Caco-2 (cell line): Measurements from ENCODE around the gene PRRT4. TPM values are rescaled to one million over a fixed set of nuclear protein-coding genes. Genes with fewer than 3 reads are reported as not detected.

Experiments used
- BruUV-seq: library from RNA; stranded (reverse); fragments of 400-500 nt; replicated peaks from 2 replicates; lab custom pipeline; 2021; lab: Mats Ljungman, UMichigan
- CTCF ChIA-PET: fragments of 300-600 bp; sonication (Branson Sonifier 250); formaldehyde crosslinking; loops from one replicate; lab custom pipeline; 2022; ENCODE audit warnings: antibody characterized with exemption; lab: Charles Lee
- POLR2A ChIA-PET: fragments of 300-600 bp; sonication (Branson Sonifier 250); formaldehyde crosslinking; loops from one replicate; lab custom pipeline; 2022; ENCODE audit warnings: antibody characterized with exemption; lab: Charles Lee
- DNase-seq, 2 experiments: peaks; one replicate each; pipeline versions ENCODE4 v3.0.0 to v3.0.0-alpha.2; 2020 to 2022
- H3K27me3 ChIP-seq: replicated peaks from 2 replicates; pipeline ENCODE4 v1.6.0; 2011; ENCODE audit warnings: low read length; ENCODE audit not compliant: control insufficient read depth, insufficient read depth
- H3K36me3 ChIP-seq: 2 replicates; pipeline ENCODE4 v1.5.1; 2011; ENCODE audit warnings: low read length; ENCODE audit not compliant: control insufficient read depth, insufficient read depth
- H3K4me1 ChIP-seq: fragments of 250-450 bp; sonication (Bioruptor Pico); 2 replicates; pipeline ENCODE4 v1.5.1; 2020; ENCODE audit warnings: mild to moderate bottlenecking
- H3K4me3 ChIP-seq: 2 replicates; pipeline ENCODE4 v1.5.1; 2011; ENCODE audit warnings: low read depth, mild to moderate bottlenecking, control low read depth, low read length
- H3K9me3 ChIP-seq: fragments of 250-450 bp; sonication (Bioruptor Pico); 2 replicates; pipeline ENCODE4 v1.5.1; 2020; ENCODE audit warnings: mild to moderate bottlenecking, moderate library complexity
- H3K27ac Mint-ChIP-seq: one replicate; pipeline ENCODE4 v1.8.0; 2022; ENCODE audit warnings: mixed read lengths; ENCODE audit not compliant: unreplicated experiment
- H3K27me3 Mint-ChIP-seq: one replicate; pipeline ENCODE4 v1.8.0; 2022; ENCODE audit warnings: mixed read lengths; ENCODE audit not compliant: insufficient read depth, unreplicated experiment
- H3K36me3 Mint-ChIP-seq: one replicate; pipeline ENCODE4 v1.8.0; 2022; ENCODE audit warnings: mild to moderate bottlenecking, mixed read lengths; ENCODE audit not compliant: insufficient read depth, unreplicated experiment
- H3K4me1 Mint-ChIP-seq: one replicate; pipeline ENCODE4 v1.8.0; 2022; ENCODE audit warnings: low read depth, mixed read lengths; ENCODE audit not compliant: unreplicated experiment
- H3K4me3 Mint-ChIP-seq: one replicate; pipeline ENCODE4 v1.8.0; 2022; ENCODE audit warnings: mild to moderate bottlenecking, moderate library complexity, mixed read lengths; ENCODE audit not compliant: unreplicated experiment
- H3K9me3 Mint-ChIP-seq: one replicate; pipeline ENCODE4 v1.8.0; 2022; ENCODE audit warnings: mixed read lengths; ENCODE audit not compliant: unreplicated experiment
- CTCF ChIP-seq, 2 experiments: fragments of 200-600 bp in 1 of 2; IDR thresholded peaks; 1 replicate in 1 of 2; 2 replicates in 1 of 2; pipeline versions ENCODE4 v1.5.1 to v1.8.0; 2011 to 2022; ENCODE audit warnings: antibody characterized with exemption in 1 of 2, control low read depth in 1 of 2, inconsistent platforms in 1 of 2, low read depth in 1 of 2, low read length in 1 of 2, mild to moderate bottlenecking in 1 of 2, moderate library complexity in 1 of 2; ENCODE audit not compliant: insufficient read depth in 1 of 2, severe bottlenecking in 1 of 2, unreplicated experiment in 1 of 2
- intact Hi-C: fragments of 100-400 bp; cut with micrococcal nuclease; formaldehyde crosslinking; loops from one replicate; pipeline ENCODE4 v1.10.0; 2022; ENCODE audit not compliant: unreplicated experiment
- total RNA-seq: library from RNA; stranded (reverse); gene quantifications from 2 replicates; pipeline ENCODE4 v1.2.3, GENCODE V29; 2022

PRRT4 gene
- total RNA-seq, 1 experiment from 2014 or later = 0.43 TPM

DNA sequence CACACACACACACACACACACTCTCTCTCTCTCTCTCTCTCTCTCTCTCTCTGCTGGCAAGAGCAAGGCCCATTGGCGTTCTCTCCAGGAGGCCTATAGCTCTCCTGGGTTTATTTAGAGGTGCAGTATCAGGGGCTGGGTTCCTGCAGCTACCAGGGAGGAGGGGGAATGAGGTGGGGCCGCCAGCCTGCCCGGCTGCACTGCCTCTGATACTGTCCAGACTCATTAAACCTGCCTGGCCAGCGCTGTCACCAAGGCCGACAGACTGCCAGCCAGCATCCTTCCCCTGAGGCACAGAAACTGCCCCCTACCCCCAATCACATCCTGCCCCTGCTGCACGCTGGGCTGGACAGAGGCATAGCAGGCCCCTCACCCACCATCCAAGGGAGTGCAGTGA is 4.3 kb downstream of the PRRT4 start:
- intact Hi-C loops = no loop called here
- H3K4me1 ChIP-seq = 0 out of 2 replicates have a peak, but pooled peaks cover 8% of the 10 kb centered on the region
- H3K9me3 Mint-ChIP-seq = no peaks in the 10 kb centered on the region
- H3K4me3 ChIP-seq = no peak overlapping the region
- TF ChIP-seq CTCF (IDR thresholded peaks at IDR 0.05; ENCODE audit: insufficient read depth in 1 of 2, low read depth in 1 of 2, low read length in 1 of 2, severe bottlenecking in 1 of 2, unreplicated experiment in 1 of 2) = no peak
- H3K4me3 Mint-ChIP-seq = no peak overlapping the region
- H3K27me3 ChIP-seq = no peaks in the 10 kb centered on the region
- H3K36me3 Mint-ChIP-seq = peaks cover 7% of the 10 kb centered on the region
- no TSS peak for BruUV-seq
- DNase-seq = no peak
- POLR2A ChIA-PET = no interaction called here
- no peaks in the 10 kb centered on the region for H3K36me3 ChIP-seq
- H3K9me3 ChIP-seq = no peaks in the 10 kb centered on the region
- H3K27me3 Mint-ChIP-seq = peaks cover 13% of the 10 kb centered on the region
- CTCF ChIA-PET = interaction anchor here (1.9 kb wide), 1 partner anchor 10 kb away, joined by 7 read pairs; no protein-coding TSS in a partner anchor
- no peaks in the 10 kb centered on the region for H3K4me1 Mint-ChIP-seq
- no peak overlapping the region for H3K27ac Mint-ChIP-seq

DNA sequence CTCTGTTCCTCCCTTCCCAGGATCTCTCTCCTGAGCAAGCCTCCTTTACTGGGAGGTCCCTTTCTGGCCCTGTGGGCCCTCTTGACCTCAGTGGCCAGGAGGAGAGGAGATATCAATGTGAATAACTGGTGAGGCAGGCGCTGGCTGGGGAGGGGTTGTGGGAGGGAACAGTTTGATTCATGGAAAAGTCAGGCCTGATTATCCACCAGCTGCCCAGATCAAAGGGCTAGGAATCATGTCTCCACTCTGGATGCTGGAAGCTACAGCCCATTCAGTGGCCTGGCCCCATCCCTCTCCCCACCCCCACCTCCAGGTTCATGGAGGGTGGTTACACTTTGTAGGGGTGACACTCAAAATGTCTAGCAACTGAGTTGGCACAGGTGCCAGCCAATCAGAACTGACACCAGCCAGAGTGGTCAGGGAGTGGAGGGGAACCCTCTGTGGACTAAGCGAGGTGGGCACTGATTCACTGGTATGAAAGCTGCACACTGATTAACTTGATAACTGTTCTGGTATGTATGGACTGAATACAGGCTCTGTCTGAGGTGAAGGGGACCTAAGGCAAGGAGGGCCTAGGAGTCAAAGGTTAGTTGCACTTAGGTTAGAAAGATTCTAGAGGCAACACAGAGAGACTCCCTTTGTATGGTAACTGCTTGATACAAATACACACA is 4.8 kb downstream of the PRRT4 start:
- Mint-ChIP-seq H3K36me3 (peaks cover 7% of the 10 kb centered on the region), H3K9me3 (no peaks in the 10 kb centered on the region), H3K4me1 (no peaks in the 10 kb centered on the region), H3K4me3 (no peak overlapping the region), H3K27me3 (peaks cover 8% of the 10 kb centered on the region), H3K27ac (no peak overlapping the region)
- no peak for DNase-seq
- Histone ChIP-seq H3K27me3 (no peaks in the 10 kb centered on the region), H3K4me3 (no peak overlapping the region), H3K9me3 (no peaks in the 10 kb centered on the region), H3K4me1 (0 out of 2 replicates have a peak, but pooled peaks cover 8% of the 10 kb centered on the region), H3K36me3 (no peaks in the 10 kb centered on the region)
- BruUV-seq = no TSS peak
- POLR2A ChIA-PET = no interaction called here
- CTCF ChIA-PET = interaction anchor here (0.5 to 1.9 kb wide), 3 partner anchors 9 to 43 kb away, joined by 3 to 7 read pairs (median 3); no protein-coding TSS in a partner anchor
- intact Hi-C loops = no loop called here
- TF ChIP-seq CTCF (IDR thresholded peaks at IDR 0.05; ENCODE audit: insufficient read depth in 1 of 2, low read depth in 1 of 2, low read length in 1 of 2, severe bottlenecking in 1 of 2, unreplicated experiment in 1 of 2) = no peak

DNA sequence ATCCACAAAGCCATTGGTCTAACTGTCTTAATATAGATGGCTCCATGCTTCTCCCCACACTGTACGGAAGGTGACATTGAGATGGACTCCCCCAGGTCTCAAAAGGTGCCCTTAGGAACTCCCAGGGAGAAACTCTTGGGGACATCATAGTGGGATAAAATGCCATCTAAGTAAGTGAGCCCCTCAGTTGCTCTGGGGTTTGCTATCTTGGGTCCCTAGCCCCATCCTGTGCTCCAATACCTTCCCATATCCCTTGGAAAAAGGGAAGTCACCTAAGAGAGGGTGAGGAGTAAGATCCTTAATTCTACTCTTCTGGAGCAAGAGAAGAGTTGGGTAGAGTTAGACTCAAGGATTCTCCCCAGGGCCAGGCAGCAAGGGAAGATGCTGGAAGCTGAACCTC is 7.9 kb downstream of the PRRT4 start:
- no peaks in the 10 kb centered on the region for H3K9me3 Mint-ChIP-seq
- CTCF ChIA-PET = no interaction called here
- H3K4me3 Mint-ChIP-seq = no peak overlapping the region
- H3K9me3 ChIP-seq = no peaks in the 10 kb centered on the region
- DNase-seq = no peak
- TF ChIP-seq CTCF (IDR thresholded peaks at IDR 0.05; ENCODE audit: insufficient read depth in 1 of 2, low read depth in 1 of 2, low read length in 1 of 2, severe bottlenecking in 1 of 2, unreplicated experiment in 1 of 2) = no peak
- H3K4me1 Mint-ChIP-seq = no peaks in the 10 kb centered on the region
- H3K36me3 ChIP-seq = no peaks in the 10 kb centered on the region
- H3K27me3 ChIP-seq = no peaks in the 10 kb centered on the region
- POLR2A ChIA-PET = no interaction called here
- H3K27ac Mint-ChIP-seq = no peak overlapping the region
- H3K36me3 Mint-ChIP-seq = peaks cover 7% of the 10 kb centered on the region
- H3K27me3 Mint-ChIP-seq = peaks cover 5% of the 10 kb centered on the region
- intact Hi-C loops = no loop called here
- BruUV-seq = no TSS peak
- H3K4me3 ChIP-seq = no peak overlapping the region
- H3K4me1 ChIP-seq = 0 out of 2 replicates have a peak, but pooled peaks cover 2% of the 10 kb centered on the region
